GM23338 (cell line): ENCODE results near the gene WFS1. TPM values are rescaled to one million over a fixed set of nuclear protein-coding genes. Genes with fewer than 3 reads are reported as not detected.

Source experiments
- ATAC-seq: fragments of 200-7000 bp; cut with Tn5 transposase; 3 replicates; pipeline ENCODE4 v1.9.1; 2020
- DNase-seq: peaks from one replicate; pipeline ENCODE4 v3.0.0-alpha.2; 2015; ENCODE audit warnings: low spot score
- H2AFZ ChIP-seq: fragments of 200-600 bp; sonication (generic); 2 replicates; pipeline ENCODE4 v1.8.0; 2016; ENCODE audit warnings: antibody characterized with exemption, mild to moderate bottlenecking, moderate library complexity
- H3F3A ChIP-seq: fragments of 200-600 bp; sonication (generic); replicated peaks from 2 replicates; pipeline ENCODE4 v1.8.0; 2017; ENCODE audit warnings: antibody characterized with exemption, mixed run types, low read depth
- H3K27ac ChIP-seq: fragments of 200-600 bp; sonication (generic); 2 replicates; pipeline ENCODE4 v1.6.1; 2016; ENCODE audit warnings: low read depth
- H3K27me3 ChIP-seq: fragments of 200-600 bp; sonication (generic); 2 replicates; pipeline ENCODE4 v1.8.0; 2016; ENCODE audit warnings: mild to moderate bottlenecking, mixed run types, moderate library complexity; ENCODE audit not compliant: insufficient read depth
- H3K36me3 ChIP-seq: fragments of 200-600 bp; sonication (generic); 2 replicates; pipeline ENCODE4 v1.8.0; 2016; ENCODE audit warnings: mild to moderate bottlenecking; ENCODE audit not compliant: insufficient read depth
- H3K4me1 ChIP-seq: fragments of 200-600 bp; sonication (generic); 2 replicates; pipeline ENCODE4 v1.8.0; 2016; ENCODE audit warnings: mild to moderate bottlenecking, moderate library complexity; ENCODE audit not compliant: insufficient read depth
- H3K4me2 ChIP-seq: fragments of 200-600 bp; sonication (generic); 2 replicates; pipeline ENCODE4 v1.7.1; 2017; ENCODE audit warnings: mixed run types
- H3K4me3 ChIP-seq: fragments of 200-600 bp; sonication (generic); 2 replicates; pipeline ENCODE4 v1.6.1; 2016; ENCODE audit warnings: mixed run types
- H3K79me2 ChIP-seq: fragments of 200-600 bp; sonication (generic); replicated peaks from 2 replicates; pipeline ENCODE4 v1.8.0; 2017; ENCODE audit warnings: mild to moderate bottlenecking; ENCODE audit not compliant: insufficient read depth
- H3K9me2 ChIP-seq: fragments of 200-600 bp; sonication (generic); 2 replicates; pipeline ENCODE4 v1.8.0; 2017; ENCODE audit not compliant: insufficient read depth
- H4K20me1 ChIP-seq: fragments of 200-600 bp; sonication (generic); replicated peaks from 2 replicates; pipeline ENCODE4 v1.8.0; 2017; ENCODE audit warnings: mild to moderate bottlenecking; ENCODE audit not compliant: insufficient read depth
- H3K27ac Mint-ChIP-seq: 2 replicates; pipeline ENCODE4 v1.8.0; 2020; ENCODE audit warnings: inconsistent platforms, mild to moderate bottlenecking, moderate library complexity, mixed read lengths
- H3K27me3 Mint-ChIP-seq: 3 replicates; pipeline ENCODE4 v1.8.0; 2022; ENCODE audit warnings: low read depth, mild to moderate bottlenecking, moderate library complexity, mixed read lengths, inconsistent platforms; ENCODE audit not compliant: insufficient read depth, poor library complexity
- H3K36me3 Mint-ChIP-seq: 3 replicates; pipeline ENCODE4 v1.8.0; 2021; ENCODE audit warnings: low read depth, mild to moderate bottlenecking, inconsistent platforms, moderate library complexity, mixed read lengths
- H3K4me1 Mint-ChIP-seq: 3 replicates; pipeline ENCODE4 v1.8.0; 2020; ENCODE audit warnings: mild to moderate bottlenecking, inconsistent platforms, mixed read lengths
- H3K4me3 Mint-ChIP-seq: 3 replicates; pipeline ENCODE4 v1.8.0; 2021; ENCODE audit warnings: moderate library complexity, mild to moderate bottlenecking, inconsistent platforms, mixed read lengths
- H3K9me3 Mint-ChIP-seq: 3 replicates; pipeline ENCODE4 v1.8.0; 2020; ENCODE audit warnings: moderate library complexity, mild to moderate bottlenecking, inconsistent platforms, mixed read lengths
- CREB1 ChIP-seq: fragments of 250-450 bp; sonication (Bioruptor Pico); IDR thresholded peaks from 2 replicates; pipeline ENCODE4 v1.5.0; 2020; ENCODE audit warnings: low read depth, mild to moderate bottlenecking, moderate library complexity
- CTCF ChIP-seq, 2 experiments: fragments of 200-600 bp in 1 of 2; sonication (generic) in 1 of 2; conservative IDR thresholded peaks; 2 replicates each; pipeline versions ENCODE4 v1.5.1 to v1.6.1; 2016 to 2017; ENCODE audit warnings: antibody characterized with exemption in 2 of 2, low read depth in 2 of 2, mild to moderate bottlenecking in 2 of 2, moderate library complexity in 1 of 2
- ETS1 ChIP-seq: IDR thresholded peaks from 2 replicates; pipeline ENCODE4 v1.6.1; 2016; ENCODE audit warnings: antibody characterized with exemption
- EZH2 ChIP-seq: fragments of 200-600 bp; sonication (generic); IDR thresholded peaks from one replicate; pipeline ENCODE4 v1.8.0; 2017; ENCODE audit warnings: antibody characterized with exemption, mild to moderate bottlenecking, low read depth; ENCODE audit not compliant: unreplicated experiment
- EZH2phosphoT487 ChIP-seq: fragments of 200-600 bp; sonication (generic); IDR thresholded peaks from one replicate; pipeline ENCODE4 v1.8.1; 2018; ENCODE audit warnings: antibody characterized with exemption; ENCODE audit not compliant: unreplicated experiment
- JUNB ChIP-seq: IDR thresholded peaks from one replicate; pipeline ENCODE4 v1.6.1; 2016; ENCODE audit warnings: antibody characterized with exemption; ENCODE audit not compliant: unreplicated experiment
- NANOG ChIP-seq: IDR thresholded peaks from 2 replicates; pipeline ENCODE4 v1.6.1; 2016; ENCODE audit warnings: antibody characterized with exemption, borderline replicate concordance
- POLR2AphosphoS5 ChIP-seq: IDR thresholded peaks from 2 replicates; pipeline ENCODE4 v1.6.1; 2016; ENCODE audit warnings: antibody characterized with exemption, low read depth
- REST ChIP-seq: IDR thresholded peaks from one replicate; pipeline ENCODE4 v1.6.1; 2018; ENCODE audit warnings: antibody characterized with exemption; ENCODE audit not compliant: unreplicated experiment
- STAT1 ChIP-seq: IDR thresholded peaks from one replicate; pipeline ENCODE4 v1.6.1; 2016; ENCODE audit warnings: antibody characterized with exemption; ENCODE audit not compliant: unreplicated experiment
- ZNF114 ChIP-seq: fragments of 250-450 bp; sonication (Bioruptor Pico); IDR thresholded peaks from 2 replicates; pipeline ENCODE4 v1.5.0; 2020; ENCODE audit warnings: mild to moderate bottlenecking, moderate library complexity
- ZNF331 ChIP-seq: fragments of 250-450 bp; sonication (Bioruptor Pico); IDR thresholded peaks from 2 replicates; pipeline ENCODE4 v1.5.0; 2020; ENCODE audit warnings: low read depth, mild to moderate bottlenecking, moderate library complexity
- ZNF462 ChIP-seq: fragments of 250-450 bp; sonication (Bioruptor Pico); IDR thresholded peaks from 2 replicates; pipeline ENCODE4 v1.5.0; 2020; ENCODE audit warnings: mild to moderate bottlenecking, moderate library complexity
- polyA plus RNA-seq: library from polyadenylated mRNA; unstranded; fragments of >200 nt; fragmentation: Nextera tagmentation; extraction: Ambion mirVana; gene quantifications from 2 replicates; pipeline ENCODE4 v1.2.1, GENCODE V29; 2016
- total RNA-seq: library from RNA; depleted of rRNA; stranded (reverse); fragments of >200 nt; shearing (Covaris generic); gene quantifications from 2 replicates; pipeline ENCODE4 v1.2.3, GENCODE V29; 2014

Gene WFS1
- total and polyA plus RNA-seq, 2 experiments from 2014 or later: 24.7 to 45.4 TPM

- Mint-ChIP-seq H3K4me3 (no peak overlapping the region), H3K27ac (no peak overlapping the region), H3K9me3 (peaks cover 25% of the 10 kb centered on the region), H3K27me3 (peaks cover 15% of the 10 kb centered on the region), H3K36me3 (peaks cover 15% of the 10 kb centered on the region), H3K4me1 (peaks cover 4% of the 10 kb centered on the region; the same call in 2 of the 3 replicates)
- no peak for TF ChIP-seq JUNB
- TF ChIP-seq CREB1 (CRISPR knock-in tag): no peak
- TF ChIP-seq POLR2AphosphoS5: no peak
- no peak for TF ChIP-seq STAT1
- TF ChIP-seq REST: no peak
- TF ChIP-seq ZNF114 (CRISPR knock-in tag): no peak
- TF ChIP-seq NANOG: no peak
- no peak for TF ChIP-seq EZH2phosphoT487
- TF ChIP-seq CTCF (conservative IDR thresholded peaks at IDR 0.05; ENCODE audit: low read depth in 2 of 2): no peak
- TF ChIP-seq ZNF331 (CRISPR knock-in tag): no peak
- TF ChIP-seq ZNF462: no peak
- no peak for TF ChIP-seq EZH2
- no peak for TF ChIP-seq ETS1
- Histone ChIP-seq H2AFZ (no peak overlapping the region), H3K4me3 (no peak overlapping the region), H3K36me3 (no peaks in the 10 kb centered on the region), H3K9me2 (no peaks in the 10 kb centered on the region), H3K4me1 (peaks cover 5% of the 10 kb centered on the region; the same call in 1 of the 2 replicates), H3K27ac (no peak overlapping the region), H3K4me2 (no peak overlapping the region), H3F3A (no peaks in the 10 kb centered on the region), H3K79me2 (no peaks in the 10 kb centered on the region), H3K27me3 (peaks cover 11% of the 10 kb centered on the region; the same call in 1 of the 2 replicates), H4K20me1 (no peaks in the 10 kb centered on the region)
- DNase-seq (no peak), ATAC-seq (no peak)
Observed at GRCh38 chr4:6242271-6243029, 27.2 kb upstream of the WFS1 start.
